A673 (cell line): ENCODE results near the gene TFG. TPM values are rescaled to one million over a fixed set of nuclear protein-coding genes. Genes with fewer than 3 reads are reported as not detected.

ENCODE experiments used
- BruUV-seq: library from RNA; stranded (reverse); fragments of 400-500 nt; replicated peaks from 2 replicates; lab custom pipeline; 2021; lab: Mats Ljungman, UMichigan
- CTCF ChIA-PET: fragments of 300-600 bp; sonication (Branson Sonifier 250); formaldehyde crosslinking; loops from one replicate; lab custom pipeline; 2022; ENCODE audit warnings: antibody characterized with exemption; lab: Charles Lee
- POLR2A ChIA-PET: fragments of 300-600 bp; sonication (Branson Sonifier 250); formaldehyde crosslinking; loops from one replicate; lab custom pipeline; 2022; ENCODE audit warnings: antibody characterized with exemption; ENCODE audit not compliant: low non-redundant PET; lab: Charles Lee
- DNase-seq: peaks from one replicate; pipeline ENCODE4 v3.0.0-alpha.2; 2015; ENCODE audit warnings: low spot score
- H3K27ac ChIP-seq: fragments of 200-600 bp; sonication (generic); 2 replicates; pipeline ENCODE4 v1.5.1; 2016; ENCODE audit warnings: mixed run types, low read depth, mild to moderate bottlenecking, mixed read lengths, antibody characterized with exemption, low read length; ENCODE audit not compliant: poor library complexity, severe bottlenecking
- H3K27me3 ChIP-seq: fragments of 200-600 bp; sonication (generic); replicated peaks from 2 replicates; pipeline ENCODE4 v1.6.1; 2017; ENCODE audit warnings: mixed run types, low read depth, mild to moderate bottlenecking, mixed read lengths, antibody characterized with exemption, low read length; ENCODE audit not compliant: insufficient read depth, poor library complexity
- H3K36me3 ChIP-seq: fragments of 200-600 bp; sonication (generic); 2 replicates; pipeline ENCODE4 v1.6.1; 2016; ENCODE audit warnings: mixed run types, mild to moderate bottlenecking, mixed read lengths, antibody characterized with exemption, low read length; ENCODE audit not compliant: insufficient read depth, poor library complexity, severe bottlenecking
- H3K4me1 ChIP-seq: fragments of 200-600 bp; sonication (generic); 2 replicates; pipeline ENCODE4 v1.6.1; 2017; ENCODE audit warnings: mixed run types, mild to moderate bottlenecking, mixed read lengths, antibody characterized with exemption, low read length; ENCODE audit not compliant: insufficient read depth, poor library complexity, severe bottlenecking
- H3K4me3 ChIP-seq: fragments of 200-600 bp; sonication (generic); 2 replicates; pipeline ENCODE4 v1.5.1; 2016; ENCODE audit warnings: low read depth, mixed run types, mild to moderate bottlenecking, mixed read lengths, low read length; ENCODE audit not compliant: poor library complexity, severe bottlenecking
- H3K9me3 ChIP-seq: fragments of 200-600 bp; sonication (generic); 2 replicates; pipeline ENCODE4 v1.6.1; 2016; ENCODE audit warnings: mixed run types, low read depth, mild to moderate bottlenecking, mixed read lengths, antibody characterized with exemption, low read length; ENCODE audit not compliant: poor library complexity, severe bottlenecking
- EZH2 ChIP-seq: fragments of 200-600 bp; sonication (generic); IDR thresholded peaks from 2 replicates; pipeline ENCODE4 v1.6.1; 2017; ENCODE audit warnings: borderline replicate concordance, low read depth, mild to moderate bottlenecking, mixed read lengths, antibody characterized with exemption, low read length; ENCODE audit not compliant: poor library complexity, severe bottlenecking
- intact Hi-C: fragments of 100-400 bp; cut with micrococcal nuclease; formaldehyde crosslinking; loops from one replicate; pipeline ENCODE4 v1.10.0; 2022; ENCODE audit not compliant: unreplicated experiment
- total RNA-seq: library from RNA; stranded (reverse); gene quantifications from 2 replicates; pipeline ENCODE4 v1.2.3, GENCODE V29; 2021
- TF ChIP-seq, protein P1 (sequence below): fragments of 300-800, 200-600 bp; sonication (generic); conservative IDR thresholded peaks from 2 replicates; pipeline ENCODE4 v1.5.1; 2017; ENCODE audit warnings: low read depth, mild to moderate bottlenecking, antibody characterized with exemption, low read length, moderate library complexity, mixed read lengths

The TFG gene
- total RNA-seq, 1 experiment from 2014 or later, result 157 TPM

DNA sequence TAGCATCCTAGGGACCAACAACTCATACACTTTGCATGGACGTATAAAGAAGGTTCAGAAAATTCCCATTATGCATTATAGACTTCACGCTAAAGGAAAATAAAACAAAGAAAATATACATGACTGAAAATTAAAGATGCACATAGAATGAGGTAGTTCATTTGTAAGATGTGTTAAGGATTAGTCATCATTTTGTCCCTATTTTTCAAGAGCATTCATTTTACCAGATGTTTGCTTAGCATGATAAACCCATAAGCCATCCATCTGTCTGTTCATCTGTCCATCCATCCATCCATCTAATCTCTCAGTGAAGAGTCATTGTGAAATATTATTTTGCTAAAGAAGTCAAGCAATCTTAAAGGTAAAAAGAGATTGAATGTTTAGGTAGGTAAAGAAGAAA is 80.3 kb downstream of the TFG start:
- Histone ChIP-seq H3K9me3 (no peaks in the 10 kb centered on the region), H3K36me3 (no peaks in the 10 kb centered on the region), H3K27ac (no peak overlapping the region), H3K4me1 (no peaks in the 10 kb centered on the region), H3K4me3 (no peak overlapping the region), H3K27me3 (no peaks in the 10 kb centered on the region)
- intact Hi-C loops, result no loop called here
- no peak for TF ChIP-seq EZH2
- TF ChIP-seq, protein P1, sequence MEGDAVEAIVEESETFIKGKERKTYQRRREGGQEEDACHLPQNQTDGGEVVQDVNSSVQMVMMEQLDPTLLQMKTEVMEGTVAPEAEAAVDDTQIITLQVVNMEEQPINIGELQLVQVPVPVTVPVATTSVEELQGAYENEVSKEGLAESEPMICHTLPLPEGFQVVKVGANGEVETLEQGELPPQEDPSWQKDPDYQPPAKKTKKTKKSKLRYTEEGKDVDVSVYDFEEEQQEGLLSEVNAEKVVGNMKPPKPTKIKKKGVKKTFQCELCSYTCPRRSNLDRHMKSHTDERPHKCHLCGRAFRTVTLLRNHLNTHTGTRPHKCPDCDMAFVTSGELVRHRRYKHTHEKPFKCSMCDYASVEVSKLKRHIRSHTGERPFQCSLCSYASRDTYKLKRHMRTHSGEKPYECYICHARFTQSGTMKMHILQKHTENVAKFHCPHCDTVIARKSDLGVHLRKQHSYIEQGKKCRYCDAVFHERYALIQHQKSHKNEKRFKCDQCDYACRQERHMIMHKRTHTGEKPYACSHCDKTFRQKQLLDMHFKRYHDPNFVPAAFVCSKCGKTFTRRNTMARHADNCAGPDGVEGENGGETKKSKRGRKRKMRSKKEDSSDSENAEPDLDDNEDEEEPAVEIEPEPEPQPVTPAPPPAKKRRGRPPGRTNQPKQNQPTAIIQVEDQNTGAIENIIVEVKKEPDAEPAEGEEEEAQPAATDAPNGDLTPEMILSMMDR, result no peak
- BruUV-seq, result no TSS peak
- ChIA-PET CTCF (no interaction called here), POLR2A (no interaction called here)
- DNase-seq, result no peak

DNA sequence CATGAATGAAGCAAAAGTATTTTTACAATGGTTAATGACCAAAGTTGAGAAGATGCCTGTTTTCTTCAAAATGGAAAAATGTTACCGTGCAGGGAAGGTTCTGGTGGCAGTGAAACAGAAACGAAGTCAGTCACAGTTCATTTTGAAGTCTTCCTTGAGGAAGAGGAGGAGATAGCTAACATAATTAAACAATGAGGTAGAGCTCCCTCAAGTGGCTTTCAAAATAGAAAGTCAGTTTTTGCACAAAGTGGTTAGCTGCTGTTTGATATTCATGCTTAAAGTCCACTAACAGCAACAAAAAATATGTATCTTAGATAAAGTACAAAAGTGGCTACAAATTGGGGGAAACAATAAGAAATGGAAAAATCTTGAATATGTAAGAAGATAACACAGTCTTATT is 87.3 kb downstream of the TFG start:
- ChIA-PET CTCF (interaction anchor here (1.0 to 1.2 kb wide), 3 partner anchors 8 to 334 kb away, joined by 3 to 4 read pairs (median 4); no protein-coding TSS in a partner anchor), POLR2A (no interaction called here)
- intact Hi-C loops, result no loop called here
- no peak overlapping the region for H3K4me3 ChIP-seq
- peaks cover 19% of the 10 kb centered on the region for H3K4me1 ChIP-seq
- H3K27me3 ChIP-seq, result no peaks in the 10 kb centered on the region
- H3K27ac ChIP-seq, result no peak overlapping the region
- no peaks in the 10 kb centered on the region for H3K36me3 ChIP-seq
- peak; percentile 51 for DNase-seq
- TF ChIP-seq, protein P1, result peak; percentile 64
- no peak for TF ChIP-seq EZH2
- no TSS peak for BruUV-seq
- no peaks in the 10 kb centered on the region for H3K9me3 ChIP-seq

DNA sequence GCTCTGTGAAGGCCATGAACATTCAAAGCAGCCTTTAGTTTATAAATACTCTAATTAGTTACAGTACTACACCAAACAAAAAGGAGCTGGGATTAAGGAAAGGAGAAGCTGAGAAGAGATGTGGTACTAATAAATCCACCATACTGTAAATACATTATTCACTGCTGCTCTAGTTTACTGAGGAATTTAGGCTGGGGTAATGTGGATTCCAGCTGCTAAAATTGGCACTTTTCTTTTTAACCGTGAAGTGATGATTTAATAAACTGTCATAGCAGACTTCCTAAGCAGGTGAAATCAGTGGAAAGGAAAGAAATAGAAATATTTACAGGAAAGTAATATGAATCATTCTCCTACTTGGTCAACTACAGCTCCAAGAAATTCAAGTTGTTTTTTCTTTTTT is 88.7 kb downstream of the TFG start:
- peak; percentile 11 for DNase-seq
- TF ChIP-seq, protein P1, result no peak
- no peak for TF ChIP-seq EZH2
- no peaks in the 10 kb centered on the region for H3K27me3 ChIP-seq

More for the DNA sequence above, 88.7 kb downstream of the TFG start:
- no TSS peak for BruUV-seq
- ChIA-PET CTCF (no interaction called here), POLR2A (no interaction called here)
- Histone ChIP-seq H3K4me1 (peaks cover 19% of the 10 kb centered on the region), H3K36me3 (no peaks in the 10 kb centered on the region), H3K9me3 (no peaks in the 10 kb centered on the region), H3K4me3 (no peak overlapping the region), H3K27ac (no peak overlapping the region)
- intact Hi-C loops, result no loop called here

Other genes with a start within 250 kb of the TFG start
- 3.4 and 5.0 TPM in 2 replicates for gene TMEM45A, start 216.9 kb upstream of the TFG start, total RNA-seq
- 2.4 and 2.7 TPM in 2 replicates for gene ADGRG7, start 99.9 kb upstream of the TFG start, total RNA-seq